ENCODE measurements around the gene SMCO4.

- TF ChIP-seq, protein P1, sequence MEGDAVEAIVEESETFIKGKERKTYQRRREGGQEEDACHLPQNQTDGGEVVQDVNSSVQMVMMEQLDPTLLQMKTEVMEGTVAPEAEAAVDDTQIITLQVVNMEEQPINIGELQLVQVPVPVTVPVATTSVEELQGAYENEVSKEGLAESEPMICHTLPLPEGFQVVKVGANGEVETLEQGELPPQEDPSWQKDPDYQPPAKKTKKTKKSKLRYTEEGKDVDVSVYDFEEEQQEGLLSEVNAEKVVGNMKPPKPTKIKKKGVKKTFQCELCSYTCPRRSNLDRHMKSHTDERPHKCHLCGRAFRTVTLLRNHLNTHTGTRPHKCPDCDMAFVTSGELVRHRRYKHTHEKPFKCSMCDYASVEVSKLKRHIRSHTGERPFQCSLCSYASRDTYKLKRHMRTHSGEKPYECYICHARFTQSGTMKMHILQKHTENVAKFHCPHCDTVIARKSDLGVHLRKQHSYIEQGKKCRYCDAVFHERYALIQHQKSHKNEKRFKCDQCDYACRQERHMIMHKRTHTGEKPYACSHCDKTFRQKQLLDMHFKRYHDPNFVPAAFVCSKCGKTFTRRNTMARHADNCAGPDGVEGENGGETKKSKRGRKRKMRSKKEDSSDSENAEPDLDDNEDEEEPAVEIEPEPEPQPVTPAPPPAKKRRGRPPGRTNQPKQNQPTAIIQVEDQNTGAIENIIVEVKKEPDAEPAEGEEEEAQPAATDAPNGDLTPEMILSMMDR (IDR thresholded peaks at IDR 0.05) = no peak
- TF ChIP-seq ZFX (IDR thresholded peaks at IDR 0.05; ENCODE audit: borderline replicate concordance) = no peak
Observed at GRCh38 chr11:93568726-93569125, 25.5 kb upstream of the SMCO4 start.

All from 22Rv1 (cell line).